ENCODE measurements around the gene PKMYT1.

GRCh38 chr16:3013491-3013951 lies 33.3 kb upstream of the PKMYT1 start:
- no peak for TF ChIP-seq CTCF (IDR thresholded peaks at IDR 0.05)
- no peak for TF ChIP-seq POLR2A (IDR thresholded peaks at IDR 0.05)
- TF ChIP-seq EP300 (IDR thresholded peaks at IDR 0.05) = no peak
